ENCODE measurements around the gene RILP.

RILP gene

GRCh38 chr17:1628856-1629503, 20.7 kb downstream of the RILP start:
- peak overlapping the region; percentile 82 for H3K9ac ChIP-seq (ENCODE audit: low read length)
- WGBS (ENCODE audit: extremely low coverage, insufficient coverage, low lambda C conversion rate): no CpG with 5 or more reads among the region's 77 CpGs
- H3K18ac ChIP-seq (ENCODE audit: low read length): peak overlapping the region; percentile 54
- DNase-seq: peak; percentile 99
- H3K4me3 ChIP-seq (ENCODE audit: low read length): peak overlapping the region; percentile 49
- no peaks in the 10 kb centered on the region for H3K79me2 ChIP-seq (ENCODE audit: control insufficient read depth, insufficient read depth, low read length)
- H2AK5ac ChIP-seq (ENCODE audit: low read length): no peak overlapping the region
- H3K4me2 ChIP-seq (ENCODE audit: low read length): peak overlapping the region; percentile 97
- H3K56ac ChIP-seq (ENCODE audit: low read length): peak overlapping the region; percentile 93
- no peaks in the 10 kb centered on the region for H3K27me3 ChIP-seq (ENCODE audit: insufficient read depth, low read length, poor library complexity)
- no peaks in the 10 kb centered on the region for H3K79me1 ChIP-seq (ENCODE audit: low read length)
- H3K36me3 ChIP-seq (ENCODE audit: control insufficient read depth, insufficient read depth, low read length): no peaks in the 10 kb centered on the region
- peak overlapping the region; percentile 91 for H3K27ac ChIP-seq (ENCODE audit: low read depth, low read length)
- H2BK120ac ChIP-seq (ENCODE audit: low read depth, low read length): no peak overlapping the region
- no peak overlapping the region for H4K5ac ChIP-seq (ENCODE audit: low read length)
- H3K4ac ChIP-seq (ENCODE audit: low read depth, low read length): no peak overlapping the region
- H3K23ac ChIP-seq (ENCODE audit: low read length): no peak overlapping the region
- H2BK15ac ChIP-seq (replicated peaks; ENCODE audit: low read depth): no peak overlapping the region
- peak overlapping the region; percentile 68 for H4K8ac ChIP-seq (ENCODE audit: low read depth, low read length)
- no peak overlapping the region for H2BK5ac ChIP-seq (ENCODE audit: low read length)
- no peaks in the 10 kb centered on the region for H3K4me1 ChIP-seq (ENCODE audit: control insufficient read depth, low read depth, low read length)

GRCh38 chr17:1627982-1628855, 21.4 kb downstream of the RILP start, which contains the start of gene SLC43A2:
Gene SLC43A2, minus strand, starts transcription at chr17:1628834. Its CDS starts 960 bp downstream, at chr17:1627874.
- Histone ChIP-seq H3K27me3 (ENCODE audit: insufficient read depth, low read length, poor library complexity) (no peaks in the 10 kb centered on the region), H4K8ac (ENCODE audit: low read depth, low read length) (peak within 1 kb of the TSS; percentile 68), H3K4me1 (ENCODE audit: control insufficient read depth, low read depth, low read length) (no peaks in the 10 kb centered on the region), H3K36me3 (ENCODE audit: control insufficient read depth, insufficient read depth, low read length) (no peaks in the 10 kb centered on the region), H3K27ac (ENCODE audit: low read depth, low read length) (peak within 1 kb of the TSS; percentile 91), H3K4me2 (ENCODE audit: low read length) (peak within 1 kb of the TSS; percentile 100), H3K18ac (ENCODE audit: low read length) (peak within 1 kb of the TSS; percentile 54), H3K79me2 (ENCODE audit: control insufficient read depth, insufficient read depth, low read length) (no peaks in the 10 kb centered on the region), H2BK120ac (ENCODE audit: low read depth, low read length) (no peak within 1 kb of the TSS), H3K9ac (ENCODE audit: low read length) (peak within 1 kb of the TSS; percentile 86), H4K5ac (ENCODE audit: low read length) (no peak within 1 kb of the TSS), H2AK5ac (ENCODE audit: low read length) (no peak within 1 kb of the TSS), H3K23ac (ENCODE audit: low read length) (no peak within 1 kb of the TSS), H3K4me3 (ENCODE audit: low read length) (peak within 1 kb of the TSS; percentile 60), H3K56ac (ENCODE audit: low read length) (peak within 1 kb of the TSS; percentile 93), H2BK15ac (replicated peaks; ENCODE audit: low read depth) (no peak within 1 kb of the TSS), H3K4ac (ENCODE audit: low read depth, low read length) (peak within 1 kb of the TSS; percentile 29), H2BK5ac (ENCODE audit: low read length) (no peak within 1 kb of the TSS), H3K79me1 (ENCODE audit: low read length) (no peaks in the 10 kb centered on the region)
- WGBS (ENCODE audit: extremely low coverage, insufficient coverage, low lambda C conversion rate): no CpG with 5 or more reads among the region's 95 CpGs
- peak; percentile 93 for DNase-seq

DNA sequence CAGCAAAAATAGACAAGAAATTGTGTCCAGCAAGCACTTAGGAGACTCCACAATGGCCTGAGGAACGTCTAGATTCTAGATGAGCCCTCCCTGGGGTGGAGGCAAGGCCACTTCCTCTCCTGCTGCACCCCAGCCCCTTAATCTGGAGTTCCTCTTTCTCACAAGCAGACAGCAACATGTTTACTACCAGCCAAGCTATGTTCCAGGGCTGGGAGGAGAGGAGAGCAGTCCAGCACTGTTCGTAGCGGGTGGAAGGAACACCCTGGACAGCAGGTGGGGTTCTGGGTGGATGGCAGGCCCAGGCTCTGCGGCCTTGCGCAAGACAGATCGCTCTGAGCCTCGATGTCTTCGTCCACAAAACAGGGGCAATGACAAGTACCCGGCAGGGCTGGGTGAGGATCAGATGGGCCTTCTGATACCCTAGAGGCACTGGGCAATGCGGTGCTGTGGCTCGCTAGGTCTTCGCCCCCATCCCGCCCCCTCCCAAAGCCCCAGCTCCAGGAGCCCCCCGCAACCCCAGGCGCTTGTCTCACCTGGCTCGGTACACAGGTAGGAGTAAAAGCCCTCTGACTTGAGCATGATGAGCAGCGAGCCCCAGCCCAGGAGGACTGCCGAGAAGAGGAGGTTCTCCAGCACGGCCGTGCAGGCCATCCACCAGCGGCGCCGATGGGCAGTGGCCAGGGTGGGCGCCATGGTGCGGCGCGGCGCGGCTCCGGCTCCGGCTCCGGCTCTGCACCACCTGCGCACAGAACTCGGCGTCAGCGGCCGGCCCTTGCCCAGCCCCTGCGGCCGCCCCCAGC, 22.3 kb downstream of the RILP start:
- peak overlapping the region; percentile 75 for H3K56ac ChIP-seq (ENCODE audit: low read length)
- no peak for DNase-seq
- H3K36me3 ChIP-seq (ENCODE audit: control insufficient read depth, insufficient read depth, low read length): no peaks in the 10 kb centered on the region
- no peaks in the 10 kb centered on the region for H3K27me3 ChIP-seq (ENCODE audit: insufficient read depth, low read length, poor library complexity)
- H4K8ac ChIP-seq (ENCODE audit: low read depth, low read length): no peak overlapping the region
- no peak overlapping the region for H2AK5ac ChIP-seq (ENCODE audit: low read length)
- no peaks in the 10 kb centered on the region for H3K79me2 ChIP-seq (ENCODE audit: control insufficient read depth, insufficient read depth, low read length)
- H3K4me2 ChIP-seq (ENCODE audit: low read length): peak overlapping the region; percentile 100
- H2BK15ac ChIP-seq (replicated peaks; ENCODE audit: low read depth): no peak overlapping the region
- peak overlapping the region; percentile 41 for H3K9ac ChIP-seq (ENCODE audit: low read length)
- no peak overlapping the region for H3K27ac ChIP-seq (ENCODE audit: low read depth, low read length)
- no peak overlapping the region for H3K4me3 ChIP-seq (ENCODE audit: low read length)
- H3K18ac ChIP-seq (ENCODE audit: low read length): no peak overlapping the region
- H3K79me1 ChIP-seq (ENCODE audit: low read length): no peaks in the 10 kb centered on the region
- no peak overlapping the region for H4K5ac ChIP-seq (ENCODE audit: low read length)
- H3K23ac ChIP-seq (ENCODE audit: low read length): no peak overlapping the region
- H3K4ac ChIP-seq (ENCODE audit: low read depth, low read length): no peak overlapping the region
- no peak overlapping the region for H2BK120ac ChIP-seq (ENCODE audit: low read depth, low read length)
- no CpG with 5 or more reads among the region's 39 CpGs for WGBS (ENCODE audit: extremely low coverage, insufficient coverage, low lambda C conversion rate)
- no peak overlapping the region for H2BK5ac ChIP-seq (ENCODE audit: low read length)
- H3K4me1 ChIP-seq (ENCODE audit: control insufficient read depth, low read depth, low read length): no peaks in the 10 kb centered on the region

GRCh38 chr17:1626333-1626732, 23.3 kb downstream of the RILP start:
- Histone ChIP-seq H3K23ac (ENCODE audit: low read length) (no peak overlapping the region), H4K8ac (ENCODE audit: low read depth, low read length) (no peak overlapping the region), H2BK120ac (ENCODE audit: low read depth, low read length) (no peak overlapping the region), H3K79me2 (ENCODE audit: control insufficient read depth, insufficient read depth, low read length) (no peaks in the 10 kb centered on the region), H2BK5ac (ENCODE audit: low read length) (no peak overlapping the region), H4K5ac (ENCODE audit: low read length) (no peak overlapping the region), H3K27me3 (ENCODE audit: insufficient read depth, low read length, poor library complexity) (no peaks in the 10 kb centered on the region), H3K36me3 (ENCODE audit: control insufficient read depth, insufficient read depth, low read length) (no peaks in the 10 kb centered on the region), H3K9ac (ENCODE audit: low read length) (no peak overlapping the region), H3K4me1 (ENCODE audit: control insufficient read depth, low read depth, low read length) (no peaks in the 10 kb centered on the region), H3K4ac (ENCODE audit: low read depth, low read length) (no peak overlapping the region), H3K4me2 (ENCODE audit: low read length) (no peak overlapping the region), H3K79me1 (ENCODE audit: low read length) (no peaks in the 10 kb centered on the region), H3K18ac (ENCODE audit: low read length) (no peak overlapping the region), H3K56ac (ENCODE audit: low read length) (no peak overlapping the region), H3K4me3 (ENCODE audit: low read length) (no peak overlapping the region), H3K27ac (ENCODE audit: low read depth, low read length) (no peak overlapping the region), H2BK15ac (replicated peaks; ENCODE audit: low read depth) (no peak overlapping the region), H2AK5ac (ENCODE audit: low read length) (no peak overlapping the region)
- no CpG with 5 or more reads among the region's 3 CpGs for WGBS (ENCODE audit: extremely low coverage, insufficient coverage, low lambda C conversion rate)
- no peak for DNase-seq

GRCh38 chr17:1625581-1625980, 24.1 kb downstream of the RILP start:
- Histone ChIP-seq H3K79me1 (ENCODE audit: low read length) (no peaks in the 10 kb centered on the region), H3K27me3 (ENCODE audit: insufficient read depth, low read length, poor library complexity) (no peaks in the 10 kb centered on the region), H3K18ac (ENCODE audit: low read length) (no peak overlapping the region), H2AK5ac (ENCODE audit: low read length) (no peak overlapping the region), H3K27ac (ENCODE audit: low read depth, low read length) (no peak overlapping the region), H3K4me3 (ENCODE audit: low read length) (no peak overlapping the region), H3K23ac (ENCODE audit: low read length) (no peak overlapping the region), H3K4ac (ENCODE audit: low read depth, low read length) (no peak overlapping the region), H3K79me2 (ENCODE audit: control insufficient read depth, insufficient read depth, low read length) (no peaks in the 10 kb centered on the region), H3K9ac (ENCODE audit: low read length) (no peak overlapping the region), H3K56ac (ENCODE audit: low read length) (no peak overlapping the region), H3K4me1 (ENCODE audit: control insufficient read depth, low read depth, low read length) (no peaks in the 10 kb centered on the region), H3K36me3 (ENCODE audit: control insufficient read depth, insufficient read depth, low read length) (no peaks in the 10 kb centered on the region), H2BK5ac (ENCODE audit: low read length) (no peak overlapping the region), H4K8ac (ENCODE audit: low read depth, low read length) (no peak overlapping the region), H3K4me2 (ENCODE audit: low read length) (no peak overlapping the region), H4K5ac (ENCODE audit: low read length) (no peak overlapping the region), H2BK120ac (ENCODE audit: low read depth, low read length) (no peak overlapping the region), H2BK15ac (replicated peaks; ENCODE audit: low read depth) (no peak overlapping the region)
- no CpG with 5 or more reads among the region's 6 CpGs for WGBS (ENCODE audit: extremely low coverage, insufficient coverage, low lambda C conversion rate)
- DNase-seq: no peak

Measured in mesendoderm (in vitro differentiated cells).